Glutamatergic neuron (in vitro differentiated cells): ENCODE results near the gene RRP7A. TPM values are rescaled to one million over a fixed set of nuclear protein-coding genes. Genes with fewer than 3 reads are reported as not detected.

Experiments used
- DNase-seq: peaks from one replicate; pipeline ENCODE4 v3.0.0; 2022
- H3K27ac Mint-ChIP-seq: one replicate; pipeline ENCODE4 v1.8.0; 2020; ENCODE audit warnings: mild to moderate bottlenecking, mixed read lengths, inconsistent platforms; ENCODE audit not compliant: unreplicated experiment
- H3K27me3 Mint-ChIP-seq: one replicate; pipeline ENCODE4 v1.8.0; 2020; ENCODE audit warnings: mild to moderate bottlenecking, moderate library complexity, mixed read lengths, inconsistent platforms; ENCODE audit not compliant: unreplicated experiment
- H3K36me3 Mint-ChIP-seq: one replicate; pipeline ENCODE4 v1.8.0; 2020; ENCODE audit warnings: mild to moderate bottlenecking, mixed read lengths, inconsistent platforms; ENCODE audit not compliant: unreplicated experiment
- H3K4me1 Mint-ChIP-seq: one replicate; pipeline ENCODE4 v1.8.0; 2020; ENCODE audit warnings: mild to moderate bottlenecking, low read depth, mixed read lengths, inconsistent platforms; ENCODE audit not compliant: unreplicated experiment
- H3K4me3 Mint-ChIP-seq: one replicate; pipeline ENCODE4 v1.8.0; 2020; ENCODE audit warnings: mild to moderate bottlenecking, mixed read lengths, inconsistent platforms; ENCODE audit not compliant: unreplicated experiment
- H3K9me3 Mint-ChIP-seq: one replicate; pipeline ENCODE4 v1.8.0; 2020; ENCODE audit warnings: mild to moderate bottlenecking, moderate library complexity, mixed read lengths, inconsistent platforms; ENCODE audit not compliant: unreplicated experiment
- CTCF ChIP-seq: fragments of 200-600 bp; sonication (generic); IDR thresholded peaks from one replicate; pipeline ENCODE4 v1.5.0; 2021; ENCODE audit not compliant: partially characterized antibody, unreplicated experiment
- total RNA-seq: library from RNA; stranded (reverse); fragmentation: NEBNext Ultra II Directional; extraction: Animal tissue kit (Norgen Biotek cat#: 25700); gene quantifications from one replicate; pipeline ENCODE4 v1.2.1, GENCODE V29; 2021; ENCODE audit not compliant: unreplicated experiment

The RRP7A gene
- total RNA-seq, 1 donor from 2014 or later, result 35.1 TPM

- Mint-ChIP-seq H3K36me3 (no peaks in the 10 kb centered on the region), H3K27ac (no peak overlapping the region), H3K9me3 (peaks cover 2% of the 10 kb centered on the region), H3K4me3 (no peak overlapping the region), H3K4me1 (no peaks in the 10 kb centered on the region), H3K27me3 (no peaks in the 10 kb centered on the region)
- TF ChIP-seq CTCF, result no peak
- DNase-seq, result no peak
Measured at GRCh38 chr22:42470366-42471082, 49.1 kb downstream of the RRP7A start.

- Mint-ChIP-seq H3K27me3 (no peaks in the 10 kb centered on the region), H3K4me1 (no peaks in the 10 kb centered on the region), H3K9me3 (no peaks in the 10 kb centered on the region), H3K4me3 (no peak overlapping the region), H3K27ac (no peak overlapping the region), H3K36me3 (no peaks in the 10 kb centered on the region)
- DNase-seq, result no peak
- TF ChIP-seq CTCF, result no peak
Measured at GRCh38 chr22:42468841-42469240, 50.8 kb downstream of the RRP7A start.

- Mint-ChIP-seq H3K36me3 (peaks cover 7% of the 10 kb centered on the region), H3K4me1 (peaks cover 10% of the 10 kb centered on the region), H3K27me3 (peaks cover 5% of the 10 kb centered on the region), H3K4me3 (no peak overlapping the region), H3K9me3 (no peaks in the 10 kb centered on the region), H3K27ac (peak overlapping the region; percentile 28)
- no peak for TF ChIP-seq CTCF
- DNase-seq, result no peak
Measured at GRCh38 chr22:42462016-42462415, 57.6 kb downstream of the RRP7A start.

- H3K27ac Mint-ChIP-seq, result no peak overlapping the region
- H3K4me3 Mint-ChIP-seq, result no peak overlapping the region
- H3K27me3 Mint-ChIP-seq, result peaks cover 5% of the 10 kb centered on the region
- TF ChIP-seq CTCF, result no peak
- DNase-seq, result no peak
- H3K36me3 Mint-ChIP-seq, result peaks cover 7% of the 10 kb centered on the region
- peaks cover 10% of the 10 kb centered on the region for H3K4me1 Mint-ChIP-seq
- no peaks in the 10 kb centered on the region for H3K9me3 Mint-ChIP-seq
Measured at GRCh38 chr22:42461511-42461910, 58.1 kb downstream of the RRP7A start.

Other genes starting within 250 kb of the RRP7A start
- gene TCF20, start 249.1 kb downstream of the RRP7A start, total RNA-seq, result 112 TPM
- 0.91 TPM for gene NFAM1, start 87.4 kb downstream of the RRP7A start, total RNA-seq
- 4.4 TPM for gene SERHL2, start 34.2 kb upstream of the RRP7A start, total RNA-seq
- gene POLDIP3, start 95.1 kb upstream of the RRP7A start, total RNA-seq, result 52.8 TPM
- gene ATP5MGL, start 120.8 kb upstream of the RRP7A start, total RNA-seq, result 1.1 TPM
- 148 TPM for gene CYB5R3, start 129.6 kb upstream of the RRP7A start, total RNA-seq
- gene A4GALT, start 201.1 kb upstream of the RRP7A start, total RNA-seq, result 61.4 TPM